HepG2 (cell line): ENCODE measurements around the gene MLN. TPM values are rescaled to one million over a fixed set of nuclear protein-coding genes. Genes with fewer than 3 reads are reported as not detected.

Experiments used
- DDIT3 ChIP-seq: sonication (generic); formaldehyde crosslinking; IDR thresholded peaks from 2 replicates; pipeline ENCODE4 v1.4.0; 2020; ENCODE audit warnings: mild to moderate bottlenecking, missing genetic modification reagents
- DR1 ChIP-seq: sonication (generic); formaldehyde crosslinking; IDR thresholded peaks from 2 replicates; pipeline ENCODE4 v1.8.0; 2021; ENCODE audit warnings: mild to moderate bottlenecking, missing genetic modification reagents, inconsistent platforms
- HCFC1 ChIP-seq: fragments of 150-350 bp; IDR thresholded peaks from 2 replicates; pipeline ENCODE4 v1.6.1; 2014; ENCODE audit warnings: low read depth, low read length
- MED8 ChIP-seq: sonication (generic); formaldehyde crosslinking; IDR thresholded peaks from 2 replicates; pipeline ENCODE4 v1.8.1; 2023; ENCODE audit warnings: mild to moderate bottlenecking, missing genetic modification reagents; ENCODE audit not compliant: insufficient replicate concordance
- MTA1 ChIP-seq: sonication (generic); formaldehyde crosslinking; IDR thresholded peaks from 2 replicates; pipeline ENCODE4 v1.4.0; 2020; ENCODE audit warnings: missing genetic modification reagents, mild to moderate bottlenecking, borderline replicate concordance
- NKX3-1 ChIP-seq: sonication (generic); formaldehyde crosslinking; IDR thresholded peaks from 2 replicates; pipeline ENCODE4 v1.5.0; 2020; ENCODE audit warnings: missing genetic modification reagents
- PATZ1 ChIP-seq: sonication (generic); formaldehyde crosslinking; IDR thresholded peaks from 2 replicates; pipeline ENCODE4 v1.4.0; 2020; ENCODE audit warnings: missing genetic modification reagents
- POGZ ChIP-seq: sonication (generic); formaldehyde crosslinking; IDR thresholded peaks from 2 replicates; pipeline ENCODE4 v1.4.0; 2020; ENCODE audit warnings: mild to moderate bottlenecking, missing genetic modification reagents
- PPARG ChIP-seq: conservative IDR thresholded peaks from 2 replicates; pipeline ENCODE4 v1.6.1; 2016; ENCODE audit warnings: missing biosample characterization, missing genetic modification reagents
- SALL1 ChIP-seq: sonication (generic); formaldehyde crosslinking; IDR thresholded peaks from 2 replicates; pipeline ENCODE4 v1.8.0; 2022; ENCODE audit warnings: mild to moderate bottlenecking, missing genetic modification reagents
- SMAD3 ChIP-seq: sonication (generic); formaldehyde crosslinking; IDR thresholded peaks from 2 replicates; pipeline ENCODE4 v1.4.0; 2020; ENCODE audit warnings: missing genetic modification reagents
- SP140L ChIP-seq: sonication (generic); formaldehyde crosslinking; IDR thresholded peaks from 2 replicates; pipeline ENCODE4 v1.4.0; 2020; ENCODE audit warnings: missing genetic modification reagents, borderline replicate concordance
- THAP11 ChIP-seq: IDR thresholded peaks from 2 replicates; pipeline ENCODE4 v1.6.1; 2016; ENCODE audit warnings: missing biosample characterization, missing genetic modification reagents
- TRIM24 ChIP-seq: sonication (generic); formaldehyde crosslinking; IDR thresholded peaks from 2 replicates; pipeline ENCODE4 v1.8.0; 2022; ENCODE audit warnings: mild to moderate bottlenecking, missing genetic modification reagents
- XRCC5 ChIP-seq: fragments of 200-400 bp; formaldehyde crosslinking; optimal IDR thresholded peaks from 2 replicates; pipeline ENCODE3; 2017; ENCODE audit warnings: mild to moderate bottlenecking, low read length
- ZFP37 ChIP-seq: sonication (generic); formaldehyde crosslinking; IDR thresholded peaks from 2 replicates; pipeline ENCODE4 v1.4.0; 2020; ENCODE audit warnings: missing genetic modification reagents, borderline replicate concordance
- ZNF263 ChIP-seq: sonication (generic); formaldehyde crosslinking; IDR thresholded peaks from 2 replicates; pipeline ENCODE4 v1.4.0; 2020; ENCODE audit warnings: missing genetic modification reagents
- ZNF264 ChIP-seq: sonication (generic); formaldehyde crosslinking; IDR thresholded peaks from 2 replicates; pipeline ENCODE4 v1.4.0; 2020; ENCODE audit warnings: missing genetic modification reagents
- ZNF326 ChIP-seq: sonication (generic); formaldehyde crosslinking; IDR thresholded peaks from 2 replicates; pipeline ENCODE4 v1.4.0; 2020; ENCODE audit warnings: missing genetic modification reagents, borderline replicate concordance
- ZNF446 ChIP-seq: sonication (generic); formaldehyde crosslinking; IDR thresholded peaks from 2 replicates; pipeline ENCODE4 v1.5.0; 2020; ENCODE audit warnings: mild to moderate bottlenecking, missing genetic modification reagents
- ZNF530 ChIP-seq: sonication (generic); formaldehyde crosslinking; IDR thresholded peaks from 2 replicates; pipeline ENCODE4 v1.5.0; 2020; ENCODE audit warnings: low read depth, mild to moderate bottlenecking, missing genetic modification reagents
- ZNF652 ChIP-seq: IDR thresholded peaks from 2 replicates; pipeline ENCODE4 v1.6.1; 2016; ENCODE audit warnings: low read depth, borderline replicate concordance
- ZNF768 ChIP-seq: sonication (generic); formaldehyde crosslinking; IDR thresholded peaks from 2 replicates; pipeline ENCODE4 v1.4.0; 2020; ENCODE audit warnings: missing genetic modification reagents
- ZSCAN29 ChIP-seq: sonication (generic); formaldehyde crosslinking; conservative IDR thresholded peaks from 2 replicates; pipeline ENCODE4 v1.4.0; 2020; ENCODE audit warnings: mild to moderate bottlenecking, missing genetic modification reagents
- ZSCAN31 ChIP-seq: sonication (generic); formaldehyde crosslinking; IDR thresholded peaks from 2 replicates; pipeline ENCODE4 v1.5.0; 2020; ENCODE audit warnings: low read depth, mild to moderate bottlenecking, missing genetic modification reagents
- polyA plus RNA-seq, 8 experiments: library from polyadenylated mRNA; depleted of rRNA in 3 of 8; stranded (reverse) in 7 of 8; unstranded in 1 of 8; fragments of >200 nt; fragmentation: Illumina TruSeq in 4 of 8; extraction: Trizol in 4 of 8; gene quantifications; 2 replicates each; pipeline versions ENCODE4 v1.2.1 to v1.2.3, GENCODE V29; 2011 to 2016; ENCODE audit warnings: low read depth in 4 of 8, missing spikeins in 1 of 8, mixed read lengths in 1 of 8; ENCODE audit not compliant: insufficient read depth in 1 of 8
- total RNA-seq, 5 experiments: library from RNA; depleted of rRNA; stranded (reverse); fragments of >200 nt; fragmentation: Illumina TruSeq; extraction: Trizol; gene quantifications; 2 replicates each; pipeline ENCODE4 v1.2.3, GENCODE V29; 2016; ENCODE audit warnings: low read depth in 1 of 5
- TF ChIP-seq, protein P1 (sequence below): sonication (generic); formaldehyde crosslinking; IDR thresholded peaks from 2 replicates; pipeline ENCODE4 v1.8.0; 2022; ENCODE audit warnings: low read depth, missing genetic modification reagents
- TF ChIP-seq, protein P2 (sequence below): IDR thresholded peaks from 2 replicates; pipeline ENCODE4 v1.6.1; 2018; ENCODE audit warnings: missing genetic modification reagents, mild to moderate bottlenecking, missing compliant biosample characterization
- TF ChIP-seq, protein P3 (sequence below): sonication (generic); formaldehyde crosslinking; IDR thresholded peaks from 2 replicates; pipeline ENCODE4 v1.4.0; 2020; ENCODE audit warnings: missing genetic modification reagents

MLN gene
- total and polyA plus RNA-seq, 2 of the 13 experiments (the other 11 are each of a cell fraction or from before 2014, with no cell fraction given): not detected

GRCh38 chr6:33812669-33813068 lies 8.9 kb upstream of the MLN start (continued):
- no peak for TF ChIP-seq DR1
- peak; percentile 96 for TF ChIP-seq SALL1 (CRISPR knock-in tag)
- TF ChIP-seq ZNF326 (CRISPR knock-in tag): no peak
- peak; percentile 69 for TF ChIP-seq ZNF263 (CRISPR knock-in tag)
- TF ChIP-seq, protein P1, sequence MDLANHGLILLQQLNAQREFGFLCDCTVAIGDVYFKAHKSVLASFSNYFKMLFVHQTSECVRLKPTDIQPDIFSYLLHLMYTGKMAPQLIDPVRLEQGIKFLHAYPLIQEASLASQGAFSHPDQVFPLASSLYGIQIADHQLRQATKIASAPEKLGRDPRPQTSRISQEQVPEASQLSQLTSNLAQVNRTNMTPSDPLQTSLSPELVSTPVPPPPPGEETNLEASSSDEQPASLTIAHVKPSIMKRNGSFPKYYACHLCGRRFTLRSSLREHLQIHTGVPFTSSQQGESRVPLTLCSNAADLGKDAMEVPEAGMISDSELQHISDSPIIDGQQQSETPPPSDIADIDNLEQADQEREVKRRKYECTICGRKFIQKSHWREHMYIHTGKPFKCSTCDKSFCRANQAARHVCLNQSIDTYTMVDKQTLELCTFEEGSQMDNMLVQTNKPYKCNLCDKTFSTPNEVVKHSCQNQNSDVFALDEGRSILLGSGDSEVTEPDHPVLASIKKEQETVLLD (CRISPR knock-in tag): peak; percentile 52; the same call in 1 of the 2 replicates
- TF ChIP-seq DDIT3: 0 out of 2 replicates have a peak, but pooled peaks have one; percentile 80
- 0 out of 2 replicates have a peak, but pooled peaks have one; percentile 56 for TF ChIP-seq ZSCAN29 (CRISPR knock-in tag)
- peak; percentile 80; the same call in 1 of the 2 replicates for TF ChIP-seq ZNF264 (CRISPR knock-in tag)
- TF ChIP-seq THAP11: peak; percentile 72; the same call in 1 of the 2 replicates
- peak; percentile 58; the same call in 1 of the 2 replicates for TF ChIP-seq ZNF652
- TF ChIP-seq SMAD3 (CRISPR knock-in tag): peak; percentile 96
- TF ChIP-seq ZNF530 (CRISPR knock-in tag): no peak
- no peak for TF ChIP-seq MED8 (CRISPR knock-in tag)
- TF ChIP-seq, protein P2, sequence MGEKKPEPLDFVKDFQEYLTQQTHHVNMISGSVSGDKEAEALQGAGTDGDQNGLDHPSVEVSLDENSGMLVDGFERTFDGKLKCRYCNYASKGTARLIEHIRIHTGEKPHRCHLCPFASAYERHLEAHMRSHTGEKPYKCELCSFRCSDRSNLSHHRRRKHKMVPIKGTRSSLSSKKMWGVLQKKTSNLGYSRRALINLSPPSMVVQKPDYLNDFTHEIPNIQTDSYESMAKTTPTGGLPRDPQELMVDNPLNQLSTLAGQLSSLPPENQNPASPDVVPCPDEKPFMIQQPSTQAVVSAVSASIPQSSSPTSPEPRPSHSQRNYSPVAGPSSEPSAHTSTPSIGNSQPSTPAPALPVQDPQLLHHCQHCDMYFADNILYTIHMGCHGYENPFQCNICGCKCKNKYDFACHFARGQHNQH (CRISPR knock-in tag): peak; percentile 85; the same call in 1 of the 2 replicates
- TF ChIP-seq ZSCAN31 (CRISPR knock-in tag): peak; percentile 40; the same call in 1 of the 2 replicates
- TF ChIP-seq HCFC1: no peak
- peak; percentile 73; the same call in 1 of the 2 replicates for TF ChIP-seq SP140L (CRISPR knock-in tag)
- no peak for TF ChIP-seq POGZ (CRISPR knock-in tag)
- TF ChIP-seq NKX3-1 (CRISPR knock-in tag): peak; percentile 95
- TF ChIP-seq ZNF768 (CRISPR knock-in tag): peak; percentile 72; the same call in 1 of the 2 replicates
- peak; percentile 87; the same call in 1 of the 2 replicates for TF ChIP-seq ZNF446 (CRISPR knock-in tag)
- TF ChIP-seq MTA1: no peak
- TF ChIP-seq, protein P3, sequence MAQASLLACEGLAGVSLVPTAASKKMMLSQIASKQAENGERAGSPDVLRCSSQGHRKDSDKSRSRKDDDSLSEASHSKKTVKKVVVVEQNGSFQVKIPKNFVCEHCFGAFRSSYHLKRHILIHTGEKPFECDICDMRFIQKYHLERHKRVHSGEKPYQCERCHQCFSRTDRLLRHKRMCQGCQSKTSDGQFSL (CRISPR knock-in tag): peak; percentile 64; the same call in 1 of the 2 replicates
- TF ChIP-seq ZFP37 (CRISPR knock-in tag): peak; percentile 85; the same call in 1 of the 2 replicates
- TF ChIP-seq TRIM24 (CRISPR knock-in tag): no peak
- peak; percentile 87 for TF ChIP-seq XRCC5
- TF ChIP-seq PATZ1 (CRISPR knock-in tag): peak; percentile 53; the same call in 1 of the 2 replicates
- peak; percentile 63; the same call in 1 of the 2 replicates for TF ChIP-seq PPARG (CRISPR knock-in tag)
